Vagina (tissue), 2 donors: ENCODE data around the gene TIMELESS.
"Not testable (repeated sequence)": the region's sequence is repeated elsewhere in the genome, so short reads cannot be mapped to it uniquely, and the experiment has no call there.

Experiments used
- POLR2A ChIP-seq, 2 donors: fragments of 450-650 bp; IDR thresholded peaks; one replicate each; pipeline ENCODE4 v1.6.1; 2017; ENCODE audit warnings: antibody characterized with exemption in 2 of 2, mild to moderate bottlenecking in 2 of 2, moderate library complexity in 2 of 2
- POLR2AphosphoS5 ChIP-seq, 2 donors: sonication (generic); formaldehyde crosslinking; IDR thresholded peaks; one replicate each; pipeline ENCODE4 v1.9.0; 2017; ENCODE audit warnings: antibody characterized with exemption in 2 of 2, mild to moderate bottlenecking in 2 of 2, low read depth in 1 of 2; ENCODE audit not compliant: insufficient read depth in 1 of 2
- TF ChIP-seq, protein P1 (sequence below), 3 experiments: fragments of 450-650 bp in 2 of 3; fragments of 200-600 bp in 1 of 3; sonication (generic) in 1 of 3; IDR thresholded peaks; one replicate each; pipeline ENCODE4 v1.5.1; 2017 to 2019; ENCODE audit warnings: antibody characterized with exemption in 3 of 3, mild to moderate bottlenecking in 2 of 3, moderate library complexity in 2 of 3

GRCh38 chr12:56401612-56402011 lies 47.6 kb downstream of the TIMELESS start:
- TF ChIP-seq, protein P1, sequence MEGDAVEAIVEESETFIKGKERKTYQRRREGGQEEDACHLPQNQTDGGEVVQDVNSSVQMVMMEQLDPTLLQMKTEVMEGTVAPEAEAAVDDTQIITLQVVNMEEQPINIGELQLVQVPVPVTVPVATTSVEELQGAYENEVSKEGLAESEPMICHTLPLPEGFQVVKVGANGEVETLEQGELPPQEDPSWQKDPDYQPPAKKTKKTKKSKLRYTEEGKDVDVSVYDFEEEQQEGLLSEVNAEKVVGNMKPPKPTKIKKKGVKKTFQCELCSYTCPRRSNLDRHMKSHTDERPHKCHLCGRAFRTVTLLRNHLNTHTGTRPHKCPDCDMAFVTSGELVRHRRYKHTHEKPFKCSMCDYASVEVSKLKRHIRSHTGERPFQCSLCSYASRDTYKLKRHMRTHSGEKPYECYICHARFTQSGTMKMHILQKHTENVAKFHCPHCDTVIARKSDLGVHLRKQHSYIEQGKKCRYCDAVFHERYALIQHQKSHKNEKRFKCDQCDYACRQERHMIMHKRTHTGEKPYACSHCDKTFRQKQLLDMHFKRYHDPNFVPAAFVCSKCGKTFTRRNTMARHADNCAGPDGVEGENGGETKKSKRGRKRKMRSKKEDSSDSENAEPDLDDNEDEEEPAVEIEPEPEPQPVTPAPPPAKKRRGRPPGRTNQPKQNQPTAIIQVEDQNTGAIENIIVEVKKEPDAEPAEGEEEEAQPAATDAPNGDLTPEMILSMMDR (IDR thresholded peaks at IDR 0.05): not testable (repeated sequence)
- TF ChIP-seq POLR2AphosphoS5 (IDR thresholded peaks at IDR 0.05; ENCODE audit: insufficient read depth in 1 of 2, low read depth in 1 of 2); POLR2A (IDR thresholded peaks at IDR 0.05): not testable (repeated sequence)
